Gastrocnemius medialis (tissue), 4 donors: Measurements from ENCODE around the gene RNASEH2B. TPM values are rescaled to one million over a fixed set of nuclear protein-coding genes. Genes with fewer than 3 reads are reported as not detected.

Experiments used
- ATAC-seq, 2 donors: fragments of 150-250 bp; one replicate each; pipeline ENCODE4 v1.9.1; 2016
- DNase-seq, 2 donors: peaks; one replicate each; pipeline ENCODE4 v3.0.0-alpha.2; 2019
- H3K27ac ChIP-seq, 4 donors: fragments of 200-600 bp; sonication (generic); 1 replicate in 1 of 4; 2 replicates in 3 of 4; pipeline ENCODE4 v1.5.1; 2016 to 2018; ENCODE audit warnings: mild to moderate bottlenecking in 2 of 4, moderate library complexity in 1 of 4
- H3K27me3 ChIP-seq, 3 donors: fragments of 200-600 bp; sonication (generic) in 2 of 3; 1 replicate in 1 of 3; 2 replicates in 2 of 3; pipeline versions ENCODE4 v1.5.1 to v1.6.0; 2016 to 2019; ENCODE audit warnings: mild to moderate bottlenecking in 1 of 3, moderate library complexity in 1 of 3
- H3K36me3 ChIP-seq, 2 donors: fragments of 200-600 bp; sonication (generic) in 1 of 2; one replicate each; pipeline ENCODE4 v1.5.1; 2017 to 2018
- H3K4me1 ChIP-seq, 2 donors: fragments of 200-600 bp; sonication (generic) in 1 of 2; one replicate each; pipeline ENCODE4 v1.5.1; 2016 to 2017; ENCODE audit warnings: mild to moderate bottlenecking in 2 of 2
- H3K4me3 ChIP-seq, 4 donors: fragments of 200-600 bp; sonication (generic) in 3 of 4; 1 replicate in 1 of 4; 2 replicates in 3 of 4; pipeline ENCODE4 v1.5.1; 2016 to 2019; ENCODE audit warnings: mild to moderate bottlenecking in 2 of 4
- H3K9me3 ChIP-seq, 3 donors: fragments of 200-600 bp; sonication (generic) in 2 of 3; 1 replicate in 1 of 3; 2 replicates in 2 of 3; pipeline ENCODE4 v1.5.1; 2016 to 2019
- CTCF ChIP-seq, 5 experiments: fragments of 450-650 bp in 3 of 5; fragments of 200-600 bp in 2 of 5; sonication (generic) in 2 of 5; IDR thresholded peaks in 4 of 5; conservative IDR thresholded peaks in 1 of 5; 1 replicate in 4 of 5; 2 replicates in 1 of 5; pipeline ENCODE4 v1.5.1; 2016 to 2019; ENCODE audit warnings: antibody characterized with exemption in 5 of 5, mild to moderate bottlenecking in 3 of 5, moderate library complexity in 3 of 5
- POLR2A ChIP-seq, 2 donors: fragments of 450-650 bp; IDR thresholded peaks; one replicate each; pipeline ENCODE4 v1.6.1; 2017; ENCODE audit warnings: antibody characterized with exemption in 2 of 2, mild to moderate bottlenecking in 2 of 2, moderate library complexity in 2 of 2
- in situ Hi-C, 4 donors: fragments of 200-750 bp; cut with MboI; loops; one replicate each; pipeline versions ENCODE4 v1.15.0 to v1.8.0; 2017; ENCODE audit warnings: low sequenced_read_pairs in 4 of 4
- intact Hi-C: fragments of 100-400 bp; cut with DNase I; formaldehyde crosslinking; loops from one replicate; pipeline ENCODE4 v1.15.1; 2023; ENCODE audit warnings: low total_unique reads
- total RNA-seq, 4 donors: library from RNA; depleted of rRNA; stranded (reverse); fragments of >200 nt; gene quantifications; one replicate each; pipeline versions ENCODE4 v1.1.0 to v1.2.3, GENCODE V29; 2016

RNASEH2B gene
- total RNA-seq, 4 donors from 2014 or later = 9.3 to 24.7 (median 11.1) TPM

- in situ Hi-C loops (no loop called here), intact Hi-C loops (no loop called here)
- Histone ChIP-seq H3K4me1 (no peaks in the 10 kb centered on the region), H3K9me3 (no peaks in the 10 kb centered on the region), H3K36me3 (no peaks in the 10 kb centered on the region), H3K4me3 (no peak overlapping the region), H3K27me3 (no peaks in the 10 kb centered on the region), H3K27ac (peak overlapping the region in 1 of 4 donors; percentile 27)
- DNase-seq (peak in 1 of 2 donors; percentile 51), ATAC-seq (peak; percentile 45 to 75)
- TF ChIP-seq CTCF (IDR thresholded peaks at IDR 0.05 in 4 of 5, conservative IDR thresholded peaks at IDR 0.05 in 1 of 5) (no peak), POLR2A (IDR thresholded peaks at IDR 0.05) (no peak)
Measured at GRCh38 chr13:51000571-51001260, 91.1 kb downstream of the RNASEH2B start.

- Histone ChIP-seq H3K9me3 (no peaks in the 10 kb centered on the region), H3K36me3 (no peaks in the 10 kb centered on the region), H3K27ac (no peak overlapping the region), H3K4me1 (no peaks in the 10 kb centered on the region), H3K4me3 (no peak overlapping the region), H3K27me3 (no peaks in the 10 kb centered on the region)
- ATAC-seq = no peak
- DNase-seq = no peak
- intact Hi-C loops (no loop called here), in situ Hi-C loops (no loop called here)
- TF ChIP-seq POLR2A (IDR thresholded peaks at IDR 0.05) (no peak), CTCF (IDR thresholded peaks at IDR 0.05 in 4 of 5, conservative IDR thresholded peaks at IDR 0.05 in 1 of 5) (no peak)
Measured at GRCh38 chr13:51001335-51001734, 91.7 kb downstream of the RNASEH2B start.

GRCh38 chr13:51002736-51003135 is 93.1 kb downstream of the RNASEH2B start:
- Histone ChIP-seq H3K27me3 (no peaks in the 10 kb centered on the region), H3K9me3 (no peaks in the 10 kb centered on the region), H3K36me3 (no peaks in the 10 kb centered on the region), H3K27ac (no peak overlapping the region), H3K4me3 (no peak overlapping the region), H3K4me1 (no peaks in the 10 kb centered on the region)
- intact Hi-C loops = no loop called here
- TF ChIP-seq POLR2A (IDR thresholded peaks at IDR 0.05) (no peak), CTCF (IDR thresholded peaks at IDR 0.05 in 4 of 5, conservative IDR thresholded peaks at IDR 0.05 in 1 of 5) (no peak)
- in situ Hi-C loops = no loop called here
- no peak for ATAC-seq
- no peak for DNase-seq

GRCh38 chr13:51003642-51004041 is 94.1 kb downstream of the RNASEH2B start:
- Histone ChIP-seq H3K27me3 (no peaks in the 10 kb centered on the region), H3K27ac (no peak overlapping the region), H3K4me1 (no peaks in the 10 kb centered on the region), H3K9me3 (no peaks in the 10 kb centered on the region), H3K4me3 (no peak overlapping the region), H3K36me3 (no peaks in the 10 kb centered on the region)
- no peak for ATAC-seq
- intact Hi-C loops = no loop called here
- DNase-seq = no peak
- no peak for TF ChIP-seq POLR2A (IDR thresholded peaks at IDR 0.05)
- no peak for TF ChIP-seq CTCF (IDR thresholded peaks at IDR 0.05 in 4 of 5, conservative IDR thresholded peaks at IDR 0.05 in 1 of 5)
- in situ Hi-C loops = no loop called here
